ENCODE measurements around the gene DHRS2. TPM values are rescaled to one million over a fixed set of nuclear protein-coding genes. Genes with fewer than 3 reads are reported as not detected.

Gene DHRS2
- total RNA-seq, 1 donor from 2014 or later, result not detected

- H3K36me3 ChIP-seq, result no peaks in the 10 kb centered on the region
- intact Hi-C loops (cut with DNase I), result no loop called here
- no peak overlapping the region for H3K27ac ChIP-seq
- H3K4me3 ChIP-seq, result no peak overlapping the region
- no peaks in the 10 kb centered on the region for H3K4me1 ChIP-seq
- H3K9me3 ChIP-seq, result no peaks in the 10 kb centered on the region
- H3K27me3 ChIP-seq, result no peaks in the 10 kb centered on the region
- no peak for DNase-seq (ENCODE audit: low spot score in 2 of 2)
- no peak for TF ChIP-seq CTCF (IDR thresholded peaks at IDR 0.05)
Observed at GRCh38 chr14:23600806-23601205, 35.4 kb upstream of the DHRS2 start.

DNA sequence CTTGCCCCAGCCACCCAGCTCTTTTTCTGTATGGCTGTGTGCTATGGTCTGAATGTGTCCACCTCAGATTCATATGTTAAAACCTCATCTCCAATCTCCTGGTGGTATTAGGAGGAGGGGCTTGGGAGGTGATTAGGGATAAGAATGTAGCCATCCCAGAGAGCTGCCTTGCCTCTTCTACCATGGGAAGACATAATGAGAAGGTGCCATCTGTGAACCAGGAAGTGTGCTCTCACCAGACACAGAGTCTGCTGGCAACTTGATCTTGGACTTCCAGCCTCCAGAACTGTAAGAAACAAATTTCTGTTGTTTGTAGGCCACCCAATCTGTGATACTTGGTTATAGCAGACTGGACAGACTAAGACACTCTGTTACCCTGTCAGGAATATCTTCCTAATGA, 34.7 kb upstream of the DHRS2 start:
- DNase-seq (ENCODE audit: low spot score in 2 of 2), result no peak
- TF ChIP-seq CTCF (IDR thresholded peaks at IDR 0.05), result no peak
- Histone ChIP-seq H3K4me1 (no peaks in the 10 kb centered on the region), H3K27ac (no peak overlapping the region), H3K36me3 (no peaks in the 10 kb centered on the region), H3K4me3 (no peak overlapping the region), H3K27me3 (no peaks in the 10 kb centered on the region), H3K9me3 (no peaks in the 10 kb centered on the region)
- intact Hi-C loops (cut with DNase I), result no loop called here

- Histone ChIP-seq H3K9me3 (no peaks in the 10 kb centered on the region), H3K4me1 (no peaks in the 10 kb centered on the region), H3K27ac (no peak overlapping the region), H3K27me3 (no peaks in the 10 kb centered on the region), H3K36me3 (no peaks in the 10 kb centered on the region), H3K4me3 (no peak overlapping the region)
- intact Hi-C loops (cut with DNase I), result no loop called here
- DNase-seq (ENCODE audit: low spot score in 2 of 2), result no peak
- TF ChIP-seq CTCF (IDR thresholded peaks at IDR 0.05), result no peak
Observed at GRCh38 chr14:23601845-23602180, 34.4 kb upstream of the DHRS2 start.

DNA sequence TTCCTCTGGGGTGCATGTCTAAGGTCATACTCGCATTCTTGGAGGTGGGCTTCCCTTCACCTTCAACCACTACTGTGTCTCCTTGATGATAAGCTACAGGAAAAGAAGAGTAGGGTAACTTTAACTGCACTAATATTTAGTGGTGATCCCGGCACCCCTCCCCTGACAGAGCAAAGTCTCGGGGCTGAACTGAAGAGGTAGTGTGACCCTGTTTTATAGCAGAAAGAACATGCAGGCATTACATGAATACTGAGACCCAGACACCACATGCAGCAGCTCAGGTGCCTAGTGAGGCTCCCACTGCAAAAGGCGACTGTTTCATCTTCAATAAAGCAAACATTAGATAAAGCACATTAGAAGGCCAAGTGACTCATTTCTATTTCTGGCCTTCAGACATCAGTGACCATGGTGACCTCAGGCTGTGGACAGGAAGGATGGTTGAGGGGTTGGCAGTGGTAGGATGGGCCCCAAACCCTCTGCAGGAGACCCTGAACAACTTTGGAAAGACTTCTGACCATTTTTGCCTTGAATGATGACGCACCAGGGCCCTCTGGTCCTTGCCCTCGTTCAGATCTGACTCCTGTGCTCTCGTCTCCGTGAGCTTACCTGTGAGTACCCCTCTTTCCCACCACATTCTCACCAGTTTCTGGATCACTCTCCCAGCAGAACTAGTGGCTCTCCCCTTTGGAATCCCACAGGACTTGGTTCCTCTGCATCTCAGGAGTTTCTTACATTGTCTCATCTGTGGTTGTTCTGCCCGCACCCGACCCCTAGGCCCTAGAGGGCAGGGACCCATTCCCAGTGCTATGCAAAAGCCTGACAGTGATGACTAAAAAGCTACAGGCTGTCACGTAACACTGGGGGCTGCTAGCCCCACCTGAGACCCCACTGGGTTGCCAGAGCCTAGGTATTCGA, 33.7 kb upstream of the DHRS2 start:
- intact Hi-C loops (cut with DNase I), result no loop called here
- Histone ChIP-seq H3K9me3 (no peaks in the 10 kb centered on the region), H3K27ac (no peak overlapping the region), H3K4me1 (no peaks in the 10 kb centered on the region), H3K36me3 (no peaks in the 10 kb centered on the region), H3K4me3 (no peak overlapping the region), H3K27me3 (no peaks in the 10 kb centered on the region)
- DNase-seq (ENCODE audit: low spot score in 2 of 2), result no peak
- no peak for TF ChIP-seq CTCF (IDR thresholded peaks at IDR 0.05)

GRCh38 chr14:23603103-23603502, 33.1 kb upstream of the DHRS2 start:
- Histone ChIP-seq H3K4me1 (no peaks in the 10 kb centered on the region), H3K36me3 (no peaks in the 10 kb centered on the region), H3K27ac (no peak overlapping the region), H3K27me3 (no peaks in the 10 kb centered on the region), H3K4me3 (no peak overlapping the region), H3K9me3 (no peaks in the 10 kb centered on the region)
- DNase-seq (ENCODE audit: low spot score in 2 of 2), result no peak
- intact Hi-C loops (cut with DNase I), result no loop called here
- no peak for TF ChIP-seq CTCF (IDR thresholded peaks at IDR 0.05)
